Activated T-cell treated with anti-CD3 and anti-CD28 coated beads, Interleukin-2, amount 50 U/mL, for 24 hours (primary cell): ENCODE measurements around the gene COL24A1.

Experiments
- DNase-seq: peaks from one replicate; pipeline ENCODE4 v3.0.0-alpha.2; 2020
- H3K27ac Mint-ChIP-seq: 2 replicates; pipeline ENCODE4 v1.8.0; 2020; ENCODE audit warnings: mild to moderate bottlenecking, mixed read lengths
- H3K27me3 Mint-ChIP-seq: 2 replicates; pipeline ENCODE4 v1.8.0; 2020; ENCODE audit warnings: mixed read lengths
- H3K36me3 Mint-ChIP-seq: 2 replicates; pipeline ENCODE4 v1.8.0; 2020; ENCODE audit warnings: low read depth, mixed read lengths
- H3K4me1 Mint-ChIP-seq: 2 replicates; pipeline ENCODE4 v1.8.0; 2020; ENCODE audit warnings: low read depth, mixed read lengths
- H3K4me3 Mint-ChIP-seq: 2 replicates; pipeline ENCODE4 v1.8.0; 2020; ENCODE audit warnings: mild to moderate bottlenecking, moderate library complexity, mixed read lengths
- H3K9me3 Mint-ChIP-seq: 2 replicates; pipeline ENCODE4 v1.8.0; 2020; ENCODE audit warnings: mixed read lengths

COL24A1 gene

GRCh38 chr1:86156566-86157455 lies at the start of gene COL24A1:
Gene COL24A1, minus strand, starts transcription at chr1:86156772. Its CDS starts 376 bp downstream, at chr1:86156396.
- Mint-ChIP-seq H3K4me3 (peak within 1 kb of the TSS; percentile 22), H3K36me3 (no peaks in the 10 kb centered on the region), H3K9me3 (no peaks in the 10 kb centered on the region), H3K4me1 (peaks cover 4% of the 10 kb centered on the region), H3K27me3 (peaks cover 44% of the 10 kb centered on the region), H3K27ac (no peak within 1 kb of the TSS)
- DNase-seq, result peak; percentile 29

- no peak for DNase-seq
- no peak overlapping the region for H3K4me3 Mint-ChIP-seq
- H3K4me1 Mint-ChIP-seq, result no peaks in the 10 kb centered on the region
- H3K27ac Mint-ChIP-seq, result no peak overlapping the region
- no peaks in the 10 kb centered on the region for H3K36me3 Mint-ChIP-seq
- H3K27me3 Mint-ChIP-seq, result no peaks in the 10 kb centered on the region
- H3K9me3 Mint-ChIP-seq, result no peaks in the 10 kb centered on the region
Measured at GRCh38 chr1:86205741-86206140, 49.2 kb upstream of the COL24A1 start.

GRCh38 chr1:86202552-86203340 lies 46.2 kb upstream of the COL24A1 start:
- no peak overlapping the region for H3K27ac Mint-ChIP-seq
- no peaks in the 10 kb centered on the region for H3K36me3 Mint-ChIP-seq
- DNase-seq, result no peak
- no peaks in the 10 kb centered on the region for H3K4me1 Mint-ChIP-seq
- H3K27me3 Mint-ChIP-seq, result no peaks in the 10 kb centered on the region
- no peak overlapping the region for H3K4me3 Mint-ChIP-seq
- no peaks in the 10 kb centered on the region for H3K9me3 Mint-ChIP-seq

- Mint-ChIP-seq H3K27me3 (no peaks in the 10 kb centered on the region), H3K4me1 (no peaks in the 10 kb centered on the region), H3K27ac (no peak overlapping the region), H3K36me3 (no peaks in the 10 kb centered on the region), H3K4me3 (no peak overlapping the region), H3K9me3 (no peaks in the 10 kb centered on the region)
- DNase-seq, result no peak
Measured at GRCh38 chr1:86201311-86201710, 44.7 kb upstream of the COL24A1 start.

GRCh38 chr1:86200901-86201300 lies 44.3 kb upstream of the COL24A1 start:
- H3K4me1 Mint-ChIP-seq, result no peaks in the 10 kb centered on the region

GRCh38 chr1:86197206-86197855 lies 40.8 kb upstream of the COL24A1 start:
- H3K4me3 Mint-ChIP-seq, result no peak overlapping the region
- no peaks in the 10 kb centered on the region for H3K36me3 Mint-ChIP-seq
- no peak for DNase-seq
- H3K27me3 Mint-ChIP-seq, result no peaks in the 10 kb centered on the region
- H3K9me3 Mint-ChIP-seq, result no peaks in the 10 kb centered on the region
- no peaks in the 10 kb centered on the region for H3K4me1 Mint-ChIP-seq
- H3K27ac Mint-ChIP-seq, result no peak overlapping the region

More at GRCh38 chr1:86200901-86201300, 44.3 kb upstream of the COL24A1 start:
- no peaks in the 10 kb centered on the region for H3K9me3 Mint-ChIP-seq
- no peak for DNase-seq
- no peaks in the 10 kb centered on the region for H3K27me3 Mint-ChIP-seq
- H3K36me3 Mint-ChIP-seq, result no peaks in the 10 kb centered on the region
- H3K4me3 Mint-ChIP-seq, result no peak overlapping the region
- H3K27ac Mint-ChIP-seq, result no peak overlapping the region

- no peak for DNase-seq
- Mint-ChIP-seq H3K27me3 (no peaks in the 10 kb centered on the region), H3K4me3 (no peak overlapping the region), H3K4me1 (no peaks in the 10 kb centered on the region), H3K27ac (no peak overlapping the region), H3K36me3 (no peaks in the 10 kb centered on the region), H3K9me3 (no peaks in the 10 kb centered on the region)
Measured at GRCh38 chr1:86195281-86195680, 38.7 kb upstream of the COL24A1 start.

- no peaks in the 10 kb centered on the region for H3K27me3 Mint-ChIP-seq
- DNase-seq, result no peak
- no peaks in the 10 kb centered on the region for H3K36me3 Mint-ChIP-seq
- no peak overlapping the region for H3K27ac Mint-ChIP-seq
- no peaks in the 10 kb centered on the region for H3K9me3 Mint-ChIP-seq
- no peaks in the 10 kb centered on the region for H3K4me1 Mint-ChIP-seq
- H3K4me3 Mint-ChIP-seq, result no peak overlapping the region
Measured at GRCh38 chr1:86194491-86195034, 38.0 kb upstream of the COL24A1 start.

GRCh38 chr1:86192417-86192816 lies 35.8 kb upstream of the COL24A1 start:
- no peaks in the 10 kb centered on the region for H3K36me3 Mint-ChIP-seq
- H3K4me1 Mint-ChIP-seq, result no peaks in the 10 kb centered on the region
- no peaks in the 10 kb centered on the region for H3K9me3 Mint-ChIP-seq
- H3K27ac Mint-ChIP-seq, result no peak overlapping the region
- no peak for DNase-seq
- H3K4me3 Mint-ChIP-seq, result no peak overlapping the region
- H3K27me3 Mint-ChIP-seq, result no peaks in the 10 kb centered on the region

GRCh38 chr1:86191958-86192357 lies 35.4 kb upstream of the COL24A1 start:
- no peaks in the 10 kb centered on the region for H3K4me1 Mint-ChIP-seq
- no peak overlapping the region for H3K27ac Mint-ChIP-seq
- no peak for DNase-seq
- no peak overlapping the region for H3K4me3 Mint-ChIP-seq
- no peaks in the 10 kb centered on the region for H3K9me3 Mint-ChIP-seq
- H3K36me3 Mint-ChIP-seq, result no peaks in the 10 kb centered on the region
- no peaks in the 10 kb centered on the region for H3K27me3 Mint-ChIP-seq

- H3K4me1 Mint-ChIP-seq, result no peaks in the 10 kb centered on the region
- H3K27ac Mint-ChIP-seq, result no peak overlapping the region
- H3K9me3 Mint-ChIP-seq, result no peaks in the 10 kb centered on the region
- H3K4me3 Mint-ChIP-seq, result no peak overlapping the region
- no peaks in the 10 kb centered on the region for H3K36me3 Mint-ChIP-seq
- H3K27me3 Mint-ChIP-seq, result no peaks in the 10 kb centered on the region
- DNase-seq, result no peak
Measured at GRCh38 chr1:86190873-86191272, 34.3 kb upstream of the COL24A1 start.

- H3K27me3 Mint-ChIP-seq, result no peaks in the 10 kb centered on the region
- DNase-seq, result no peak
- H3K27ac Mint-ChIP-seq, result no peak overlapping the region
- H3K4me3 Mint-ChIP-seq, result no peak overlapping the region
- H3K36me3 Mint-ChIP-seq, result no peaks in the 10 kb centered on the region
- peaks cover 2% of the 10 kb centered on the region for H3K9me3 Mint-ChIP-seq
- H3K4me1 Mint-ChIP-seq, result no peaks in the 10 kb centered on the region
Measured at GRCh38 chr1:86184426-86184825, 27.9 kb upstream of the COL24A1 start.

- Mint-ChIP-seq H3K4me3 (no peak overlapping the region), H3K36me3 (no peaks in the 10 kb centered on the region), H3K9me3 (peaks cover 2% of the 10 kb centered on the region), H3K27ac (no peak overlapping the region), H3K27me3 (no peaks in the 10 kb centered on the region), H3K4me1 (no peaks in the 10 kb centered on the region)
- DNase-seq, result no peak
Measured at GRCh38 chr1:86183810-86184209, 27.2 kb upstream of the COL24A1 start.

- no peaks in the 10 kb centered on the region for H3K27me3 Mint-ChIP-seq
- no peaks in the 10 kb centered on the region for H3K36me3 Mint-ChIP-seq
- H3K9me3 Mint-ChIP-seq, result peaks cover 2% of the 10 kb centered on the region
- H3K27ac Mint-ChIP-seq, result no peak overlapping the region
- no peaks in the 10 kb centered on the region for H3K4me1 Mint-ChIP-seq
- no peak overlapping the region for H3K4me3 Mint-ChIP-seq
- DNase-seq, result no peak
Measured at GRCh38 chr1:86176226-86176625, 19.7 kb upstream of the COL24A1 start.
